Lower leg skin (tissue), 4 donors: ENCODE data around the gene EHMT1. TPM values are rescaled to one million over a fixed set of nuclear protein-coding genes. Genes with fewer than 3 reads are reported as not detected.
"Not testable (repeated sequence)": the region's sequence is repeated elsewhere in the genome, so short reads cannot be mapped to it uniquely, and the experiment has no call there.

Experiments
- DNase-seq, 2 donors: peaks; one replicate each; pipeline ENCODE4 v3.0.0-alpha.2; 2019; ENCODE audit warnings: low spot score in 2 of 2
- H3K4me3 ChIP-seq: fragments of 200-600 bp; sonication (generic); 2 replicates; pipeline ENCODE4 v1.5.1; 2017; ENCODE audit warnings: mild to moderate bottlenecking, low read depth; ENCODE audit not compliant: poor library complexity, severe bottlenecking
- CTCF ChIP-seq, 3 donors: fragments of 450-650 bp; IDR thresholded peaks; one replicate each; pipeline ENCODE4 v1.5.1; 2016; ENCODE audit warnings: antibody characterized with exemption in 3 of 3, mild to moderate bottlenecking in 3 of 3, moderate library complexity in 2 of 3
- POLR2A ChIP-seq, 2 donors: fragments of 450-650 bp; IDR thresholded peaks; one replicate each; pipeline ENCODE4 v1.6.1; 2016 to 2017; ENCODE audit warnings: antibody characterized with exemption in 2 of 2, mild to moderate bottlenecking in 1 of 2, moderate library complexity in 1 of 2
- WGBS, 2 donors: methylation state at CpG; one replicate each; pipeline ENCODE4 v1.1.5; 2018; 5-methylcytosine and 5-hydroxymethylcytosine counted together
- intact Hi-C: fragments of 100-400 bp; cut with DNase I; formaldehyde crosslinking; loops from one replicate; pipeline ENCODE4 v1.15.0; 2023; ENCODE audit warnings: low total_unique reads
- total RNA-seq, 4 donors: library from RNA; depleted of rRNA; stranded (reverse); fragments of >200 nt; gene quantifications; one replicate each; pipeline ENCODE4 v1.1.0, GENCODE V29; 2016

The EHMT1 gene
- total RNA-seq, 4 donors from 2014 or later = 64.2 to 128 (median 73.2) TPM

DNA sequence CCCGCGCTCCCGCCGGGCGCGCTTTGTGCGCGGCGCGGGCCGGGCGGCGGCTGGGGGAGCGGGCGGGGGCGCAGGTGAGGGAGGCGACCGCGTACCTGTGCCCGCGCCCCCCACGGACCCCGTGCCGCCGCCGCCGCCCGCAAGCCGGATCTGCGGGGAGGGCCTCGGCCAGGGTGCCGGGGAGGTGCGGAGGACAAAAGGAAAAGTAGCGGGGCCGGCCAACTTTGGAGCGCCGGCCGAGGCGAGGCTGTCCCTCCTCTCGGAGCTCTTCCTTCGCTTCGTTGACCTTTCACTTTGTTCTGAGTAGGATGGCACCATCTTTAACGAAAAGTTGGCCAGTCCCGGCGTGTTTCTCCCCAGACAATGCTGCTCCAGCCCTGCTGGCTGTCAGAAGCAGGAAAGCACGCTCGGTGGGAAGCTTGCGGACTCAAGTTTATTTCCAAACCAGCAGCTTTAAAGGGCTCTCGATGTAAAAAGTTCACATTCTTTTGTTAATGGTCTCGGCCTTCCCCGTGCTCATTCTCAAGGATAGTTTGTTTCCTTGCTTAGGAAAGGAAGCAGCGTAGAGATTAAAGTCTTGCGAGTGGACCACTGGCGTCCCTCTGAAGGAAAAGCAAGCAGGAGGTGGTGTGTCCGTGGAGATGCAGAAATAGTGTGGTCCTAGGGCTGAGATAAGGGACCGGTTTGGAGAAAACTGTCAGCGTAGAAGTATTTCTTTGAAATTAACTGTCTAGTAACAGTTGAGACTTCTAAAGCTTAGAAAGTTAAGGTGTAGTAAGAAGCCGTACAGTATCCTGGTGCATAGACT is 639 bp downstream of the EHMT1 start:
- DNase-seq = no peak
- H3K4me3 ChIP-seq = peak overlapping the region; percentile 56
- TF ChIP-seq CTCF (IDR thresholded peaks at IDR 0.05) = no peak
- no peak for TF ChIP-seq POLR2A (IDR thresholded peaks at IDR 0.05)
- intact Hi-C loops = no loop called here
- 0 to 1% methylated on average over 25 to 52 of the region's 58 CpGs for WGBS, 2 donors

DNA sequence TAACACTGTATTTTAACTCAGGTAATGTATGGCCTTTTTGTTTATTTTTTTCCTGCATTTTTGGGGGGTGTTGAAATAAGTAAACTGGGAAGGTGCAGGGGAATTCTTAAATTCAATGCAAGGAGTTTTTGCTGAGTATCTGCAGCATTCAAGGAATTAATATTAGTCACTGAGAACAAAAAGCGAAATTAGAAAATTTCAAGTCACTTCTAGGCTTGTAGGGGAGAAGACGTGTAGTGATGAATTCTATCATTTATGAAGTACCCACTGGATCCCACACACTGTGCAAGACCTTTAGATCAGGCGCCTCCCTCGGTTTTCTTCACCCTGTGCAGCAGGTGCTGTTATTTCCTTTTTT is 1.2 kb downstream of the EHMT1 start:
- TF ChIP-seq POLR2A (IDR thresholded peaks at IDR 0.05) = no peak
- no peak for TF ChIP-seq CTCF (IDR thresholded peaks at IDR 0.05)
- intact Hi-C loops = no loop called here
- no peak for DNase-seq
- no peak overlapping the region for H3K4me3 ChIP-seq
- 48 to 56% methylated on average over 4 of the region's 4 CpGs for WGBS, 2 donors

- intact Hi-C loops = no loop called here
- TF ChIP-seq CTCF (IDR thresholded peaks at IDR 0.05) (no peak), POLR2A (IDR thresholded peaks at IDR 0.05) (no peak)
- DNase-seq = no peak
- WGBS, 2 donors = 73 to 75% methylated on average over 7 of the region's 7 CpGs
- no peak overlapping the region for H3K4me3 ChIP-seq
Observed at GRCh38 chr9:137620581-137620980, 1.8 kb downstream of the EHMT1 start.

- no peak overlapping the region for H3K4me3 ChIP-seq
- WGBS, 2 donors = 48 to 49% methylated on average over 6 of the region's 6 CpGs
- no peak for DNase-seq
- intact Hi-C loops = no loop called here
- no peak for TF ChIP-seq POLR2A (IDR thresholded peaks at IDR 0.05)
- TF ChIP-seq CTCF (IDR thresholded peaks at IDR 0.05) = no peak
Observed at GRCh38 chr9:137621131-137621757, 2.4 kb downstream of the EHMT1 start.

DNA sequence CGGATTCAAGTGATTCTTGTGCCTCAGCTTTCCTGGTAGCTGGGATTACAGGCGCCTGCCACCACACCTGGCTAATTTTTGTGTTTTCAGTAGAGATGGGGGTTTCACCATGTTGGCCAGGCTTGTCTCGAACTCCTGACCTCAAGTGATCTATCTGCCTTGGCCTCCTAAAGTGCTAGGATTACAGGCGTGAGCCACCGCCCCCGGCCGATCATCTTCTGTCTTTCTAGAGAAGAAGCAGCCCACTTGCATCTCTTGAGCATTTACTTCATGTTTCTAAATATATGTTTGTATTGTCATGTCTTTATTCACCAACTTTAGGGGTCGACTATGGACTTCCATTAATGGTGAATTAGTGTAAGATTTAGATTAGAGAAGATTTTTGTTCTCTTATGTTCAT is 3.4 kb downstream of the EHMT1 start:
- WGBS, 2 donors = 79 to 90% methylated on average over 8 of the region's 8 CpGs
- DNase-seq, H3K4me3 ChIP-seq, intact Hi-C loops: not testable (repeated sequence)

GRCh38 chr9:137626464-137626863 is 7.7 kb downstream of the EHMT1 start:
- TF ChIP-seq CTCF (IDR thresholded peaks at IDR 0.05) (no peak), POLR2A (IDR thresholded peaks at IDR 0.05) (no peak)
- intact Hi-C loops = no loop called here
- 87 to 94% methylated on average over 4 of the region's 4 CpGs for WGBS, 2 donors
- DNase-seq = no peak
- H3K4me3 ChIP-seq = no peak overlapping the region

DNA sequence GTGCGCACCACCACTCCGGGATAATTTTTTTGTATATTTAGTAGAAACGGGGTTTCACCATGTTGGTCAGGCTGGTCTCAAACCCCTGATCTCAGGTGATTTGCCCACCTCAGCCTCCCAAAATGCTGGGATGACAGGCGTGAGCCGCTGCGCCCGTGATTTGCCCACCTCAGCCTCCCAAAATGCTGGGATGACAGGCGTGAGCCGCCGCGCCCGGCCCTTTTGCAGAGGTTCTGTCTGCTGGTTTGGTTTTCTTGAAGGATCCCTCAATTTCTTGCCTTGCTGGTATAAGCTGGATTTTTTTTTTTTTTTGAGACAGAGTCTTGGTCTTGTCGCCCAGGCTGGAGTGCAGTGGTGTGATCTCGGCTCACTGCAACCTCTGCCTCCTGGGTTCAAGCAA is 8.6 kb downstream of the EHMT1 start:
- DNase-seq, intact Hi-C loops, H3K4me3 ChIP-seq: not testable (repeated sequence)
- WGBS, 2 donors = 96 to 98% methylated on average over 14 of the region's 14 CpGs
